ENCODE results near the gene ZC3HAV1L.

Gene ZC3HAV1L

GRCh38 chr7:139080905-139081304 is 45.1 kb upstream of the ZC3HAV1L start:
- Histone ChIP-seq H3F3A (ENCODE audit: insufficient read depth, low read length) (no peaks in the 10 kb centered on the region), H3K4me3 (ENCODE audit: low read depth, low read length, poor library complexity, severe bottlenecking) (no peak overlapping the region), H3K36me3 (ENCODE audit: insufficient read depth, low read length) (peaks cover 50% of the 10 kb centered on the region), H3K27ac (ENCODE audit: low read depth, low read length, poor library complexity, severe bottlenecking) (no peak overlapping the region), H3K9me3 (ENCODE audit: low read length) (no peaks in the 10 kb centered on the region), H3K27me3 (ENCODE audit: insufficient read depth, low read length) (no peaks in the 10 kb centered on the region), H3K4me2 (ENCODE audit: low read length) (no peak overlapping the region), H3K9ac (ENCODE audit: low read length) (no peak overlapping the region), H4K20me1 (ENCODE audit: insufficient read depth, low read length) (no peaks in the 10 kb centered on the region), H3K9me2 (ENCODE audit: low read depth, low read length) (no peaks in the 10 kb centered on the region), H3K4me1 (ENCODE audit: insufficient read depth, low read length, severe bottlenecking) (no peaks in the 10 kb centered on the region), H3K79me2 (ENCODE audit: insufficient read depth, low read length) (no peaks in the 10 kb centered on the region), H2AFZ (ENCODE audit: low read length) (no peak overlapping the region)
- TF ChIP-seq EZH2 (IDR thresholded peaks at IDR 0.05; ENCODE audit: borderline replicate concordance, low read length) (no peak), CTCF (IDR thresholded peaks at IDR 0.05; ENCODE audit: low read length) (no peak)

GRCh38 chr7:139079861-139080260 is 44.0 kb upstream of the ZC3HAV1L start:
- Histone ChIP-seq H3K36me3 (ENCODE audit: insufficient read depth, low read length) (peaks cover 47% of the 10 kb centered on the region; the same call in 1 of the 2 replicates), H3K27ac (ENCODE audit: low read depth, low read length, poor library complexity, severe bottlenecking) (no peak overlapping the region), H4K20me1 (ENCODE audit: insufficient read depth, low read length) (no peaks in the 10 kb centered on the region)

GRCh38 chr7:139078911-139079310 is 43.1 kb upstream of the ZC3HAV1L start:
- no peaks in the 10 kb centered on the region for H3K27me3 ChIP-seq (ENCODE audit: insufficient read depth, low read length)
- H4K20me1 ChIP-seq (ENCODE audit: insufficient read depth, low read length): no peaks in the 10 kb centered on the region
- no peak overlapping the region for H3K9ac ChIP-seq (ENCODE audit: low read length)
- no peaks in the 10 kb centered on the region for H3K9me2 ChIP-seq (ENCODE audit: low read depth, low read length)
- peaks cover 44% of the 10 kb centered on the region; the same call in 1 of the 2 replicates for H3K36me3 ChIP-seq (ENCODE audit: insufficient read depth, low read length)
- H3K27ac ChIP-seq (ENCODE audit: low read depth, low read length, poor library complexity, severe bottlenecking): no peak overlapping the region
- H3F3A ChIP-seq (ENCODE audit: insufficient read depth, low read length): no peaks in the 10 kb centered on the region
- H3K4me2 ChIP-seq (ENCODE audit: low read length): no peak overlapping the region
- no peaks in the 10 kb centered on the region for H3K79me2 ChIP-seq (ENCODE audit: insufficient read depth, low read length)
- no peak overlapping the region for H3K4me3 ChIP-seq (ENCODE audit: low read depth, low read length, poor library complexity, severe bottlenecking)
- no peak for TF ChIP-seq CTCF (IDR thresholded peaks at IDR 0.05; ENCODE audit: low read length)
- TF ChIP-seq EZH2 (IDR thresholded peaks at IDR 0.05; ENCODE audit: borderline replicate concordance, low read length): no peak
- no peak overlapping the region for H2AFZ ChIP-seq (ENCODE audit: low read length)
- H3K4me1 ChIP-seq (ENCODE audit: insufficient read depth, low read length, severe bottlenecking): peaks cover 4% of the 10 kb centered on the region
- H3K9me3 ChIP-seq (ENCODE audit: low read length): no peaks in the 10 kb centered on the region

More at GRCh38 chr7:139079861-139080260, 44.0 kb upstream of the ZC3HAV1L start:
- Histone ChIP-seq H3K9ac (ENCODE audit: low read length) (no peak overlapping the region), H3K4me1 (ENCODE audit: insufficient read depth, low read length, severe bottlenecking) (peaks cover 2% of the 10 kb centered on the region), H3K4me3 (ENCODE audit: low read depth, low read length, poor library complexity, severe bottlenecking) (no peak overlapping the region), H3K4me2 (ENCODE audit: low read length) (no peak overlapping the region), H3K9me2 (ENCODE audit: low read depth, low read length) (no peaks in the 10 kb centered on the region), H3K27me3 (ENCODE audit: insufficient read depth, low read length) (no peaks in the 10 kb centered on the region), H3K9me3 (ENCODE audit: low read length) (no peaks in the 10 kb centered on the region), H2AFZ (ENCODE audit: low read length) (no peak overlapping the region), H3K79me2 (ENCODE audit: insufficient read depth, low read length) (no peaks in the 10 kb centered on the region), H3F3A (ENCODE audit: insufficient read depth, low read length) (no peaks in the 10 kb centered on the region)
- TF ChIP-seq CTCF (IDR thresholded peaks at IDR 0.05; ENCODE audit: low read length) (no peak), EZH2 (IDR thresholded peaks at IDR 0.05; ENCODE audit: borderline replicate concordance, low read length) (no peak)

Data from OCI-LY1 (cell line).